ENCODE results near the gene AK8. TPM values are rescaled to one million over a fixed set of nuclear protein-coding genes. Genes with fewer than 3 reads are reported as not detected.

The AK8 gene
- total and polyA plus RNA-seq, 2 of the 4 experiments (the other 2 are of a cell fraction): under 0.01 to 0.09 TPM

DNA sequence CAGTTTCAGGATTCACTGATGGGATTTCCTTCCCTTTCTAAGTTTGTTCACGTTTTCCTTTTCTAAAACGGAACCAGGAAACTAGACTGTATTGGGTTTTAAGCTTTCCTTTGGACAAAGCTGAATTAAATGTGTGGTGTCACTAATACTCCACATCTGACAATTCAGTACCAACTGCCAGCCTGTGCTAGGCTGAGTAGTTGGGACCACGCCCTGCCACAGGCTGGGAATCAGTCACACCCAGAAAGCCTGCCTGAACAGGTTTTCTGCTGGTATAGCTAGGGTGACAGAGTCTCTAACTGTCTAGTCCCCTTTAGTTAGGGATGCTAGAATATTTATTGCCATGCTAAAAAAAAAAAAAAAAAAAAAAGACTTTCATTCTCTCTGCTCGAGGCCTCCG, 16.3 kb upstream of the AK8 start:
- no peak overlapping the region for H2BK20ac ChIP-seq (ENCODE audit: low read depth, low read length)
- no peak overlapping the region for H3K27ac ChIP-seq (ENCODE audit: insufficient read depth, low read length)
- H3K56ac ChIP-seq (ENCODE audit: extremely low read depth, insufficient read depth, low read length): no peak overlapping the region
- no peak overlapping the region for H3K4me3 ChIP-seq (ENCODE audit: insufficient read depth, low read depth, low read length)
- no peak overlapping the region for H2BK120ac ChIP-seq (ENCODE audit: low read depth, low read length)
- no peak overlapping the region for H3K9ac ChIP-seq (ENCODE audit: low read depth, low read length)
- H3K18ac ChIP-seq (ENCODE audit: low read depth, low read length): no peak overlapping the region
- H2AK9ac ChIP-seq (replicated peaks; ENCODE audit: low read depth, low read length, poor library complexity): no peak overlapping the region
- DNase-seq (no peak), ATAC-seq (ENCODE audit: low read depth) (no peak)
- no peaks in the 10 kb centered on the region for H3K4me1 ChIP-seq (ENCODE audit: control insufficient read depth, insufficient read depth, low read length)
- no peaks in the 10 kb centered on the region for H3K27me3 ChIP-seq (ENCODE audit: control insufficient read depth, insufficient read depth, low read length)
- no peaks in the 10 kb centered on the region for H3K79me1 ChIP-seq (ENCODE audit: low read depth in 1 of 2, low read length in 2 of 2)
- H3K23ac ChIP-seq (ENCODE audit: low read depth, low read length): no peak overlapping the region
- no peak overlapping the region for H3K14ac ChIP-seq (replicated peaks; ENCODE audit: low read depth, low read length)
- BruUV-seq (replicated peaks): no TSS peak
- H3K4me2 ChIP-seq (ENCODE audit: low read depth, low read length): no peak overlapping the region
- no peak overlapping the region for H2BK5ac ChIP-seq (ENCODE audit: low read depth, low read length, poor library complexity, severe bottlenecking)
- TF ChIP-seq CHD1 (IDR thresholded peaks at IDR 0.05; ENCODE audit: low read depth, low read length) (no peak), MAZ (IDR thresholded peaks at IDR 0.05; ENCODE audit: borderline replicate concordance, low read depth, low read length) (no peak), POLR2A (IDR thresholded peaks at IDR 0.05; ENCODE audit: low read depth, low read length) (no peak), BHLHE40 (IDR thresholded peaks at IDR 0.05; ENCODE audit: low read depth, low read length) (no peak), RAD21 (IDR thresholded peaks at IDR 0.05; ENCODE audit: low read length) (no peak), SMC3 (IDR thresholded peaks at IDR 0.05; ENCODE audit: low read depth, low read length) (no peak), CEBPB (IDR thresholded peaks at IDR 0.05; ENCODE audit: low read depth, low read length) (no peak), MAFK (IDR thresholded peaks at IDR 0.05; ENCODE audit: low read depth, low read length) (no peak), RCOR1 (IDR thresholded peaks at IDR 0.05; ENCODE audit: insufficient replicate concordance, low read length) (no peak), RFX5 (IDR thresholded peaks at IDR 0.05; ENCODE audit: low read depth, low read length) (no peak), FOS (IDR thresholded peaks at IDR 0.05; ENCODE audit: low read depth, low read length) (no peak), MXI1 (IDR thresholded peaks at IDR 0.05; ENCODE audit: borderline replicate concordance, low read depth, low read length) (no peak), NFE2L2 (IDR thresholded peaks at IDR 0.05; ENCODE audit: low read depth, low read length) (no peak)
- TF ChIP-seq, protein P1, sequence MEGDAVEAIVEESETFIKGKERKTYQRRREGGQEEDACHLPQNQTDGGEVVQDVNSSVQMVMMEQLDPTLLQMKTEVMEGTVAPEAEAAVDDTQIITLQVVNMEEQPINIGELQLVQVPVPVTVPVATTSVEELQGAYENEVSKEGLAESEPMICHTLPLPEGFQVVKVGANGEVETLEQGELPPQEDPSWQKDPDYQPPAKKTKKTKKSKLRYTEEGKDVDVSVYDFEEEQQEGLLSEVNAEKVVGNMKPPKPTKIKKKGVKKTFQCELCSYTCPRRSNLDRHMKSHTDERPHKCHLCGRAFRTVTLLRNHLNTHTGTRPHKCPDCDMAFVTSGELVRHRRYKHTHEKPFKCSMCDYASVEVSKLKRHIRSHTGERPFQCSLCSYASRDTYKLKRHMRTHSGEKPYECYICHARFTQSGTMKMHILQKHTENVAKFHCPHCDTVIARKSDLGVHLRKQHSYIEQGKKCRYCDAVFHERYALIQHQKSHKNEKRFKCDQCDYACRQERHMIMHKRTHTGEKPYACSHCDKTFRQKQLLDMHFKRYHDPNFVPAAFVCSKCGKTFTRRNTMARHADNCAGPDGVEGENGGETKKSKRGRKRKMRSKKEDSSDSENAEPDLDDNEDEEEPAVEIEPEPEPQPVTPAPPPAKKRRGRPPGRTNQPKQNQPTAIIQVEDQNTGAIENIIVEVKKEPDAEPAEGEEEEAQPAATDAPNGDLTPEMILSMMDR (conservative IDR thresholded peaks at IDR 0.05; ENCODE audit: low read depth, low read length): no peak
- TF ChIP-seq, protein P2, sequence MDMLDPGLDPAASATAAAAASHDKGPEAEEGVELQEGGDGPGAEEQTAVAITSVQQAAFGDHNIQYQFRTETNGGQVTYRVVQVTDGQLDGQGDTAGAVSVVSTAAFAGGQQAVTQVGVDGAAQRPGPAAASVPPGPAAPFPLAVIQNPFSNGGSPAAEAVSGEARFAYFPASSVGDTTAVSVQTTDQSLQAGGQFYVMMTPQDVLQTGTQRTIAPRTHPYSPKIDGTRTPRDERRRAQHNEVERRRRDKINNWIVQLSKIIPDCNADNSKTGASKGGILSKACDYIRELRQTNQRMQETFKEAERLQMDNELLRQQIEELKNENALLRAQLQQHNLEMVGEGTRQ (IDR thresholded peaks at IDR 0.05; ENCODE audit: low read depth, low read length): no peak
- TF ChIP-seq, protein P3, sequence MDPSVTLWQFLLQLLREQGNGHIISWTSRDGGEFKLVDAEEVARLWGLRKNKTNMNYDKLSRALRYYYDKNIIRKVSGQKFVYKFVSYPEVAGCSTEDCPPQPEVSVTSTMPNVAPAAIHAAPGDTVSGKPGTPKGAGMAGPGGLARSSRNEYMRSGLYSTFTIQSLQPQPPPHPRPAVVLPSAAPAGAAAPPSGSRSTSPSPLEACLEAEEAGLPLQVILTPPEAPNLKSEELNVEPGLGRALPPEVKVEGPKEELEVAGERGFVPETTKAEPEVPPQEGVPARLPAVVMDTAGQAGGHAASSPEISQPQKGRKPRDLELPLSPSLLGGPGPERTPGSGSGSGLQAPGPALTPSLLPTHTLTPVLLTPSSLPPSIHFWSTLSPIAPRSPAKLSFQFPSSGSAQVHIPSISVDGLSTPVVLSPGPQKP (IDR thresholded peaks at IDR 0.05; ENCODE audit: borderline replicate concordance, low read depth, low read length): no peak
- peaks cover 47% of the 10 kb centered on the region for H3K36me3 ChIP-seq (ENCODE audit: control insufficient read depth, insufficient read depth, low read length)
- H2AK5ac ChIP-seq (ENCODE audit: low read depth, low read length): no peak overlapping the region
- H4K5ac ChIP-seq (ENCODE audit: low read depth, low read length): no peak overlapping the region
- no peak overlapping the region for H2BK15ac ChIP-seq (ENCODE audit: low read depth, low read length)
- intact Hi-C loops (cut with micrococcal nuclease): no loop called here
- no peaks in the 10 kb centered on the region for H3K9me1 ChIP-seq (ENCODE audit: insufficient read depth, low read length)
- no peak overlapping the region for H3K4ac ChIP-seq (ENCODE audit: low read depth, low read length)
- ChIA-PET POLR2A (ENCODE audit: unreplicated experiment) (no interaction called here), CTCF (no interaction called here)
- no peaks in the 10 kb centered on the region for H3K9me3 ChIP-seq (ENCODE audit: control insufficient read depth, insufficient read depth, low read length)
- no peak overlapping the region for H2AFZ ChIP-seq (replicated peaks; ENCODE audit: low read length, poor library complexity)
- no peak overlapping the region for H4K91ac ChIP-seq (ENCODE audit: insufficient read depth, low read depth, low read length)
- 0 out of 2 replicates have a peak, but pooled peaks cover 5% of the 10 kb centered on the region for H4K20me1 ChIP-seq (ENCODE audit: insufficient read depth, low read length)
- in situ Hi-C loops (cut with MboI; ENCODE audit: low sequenced_read_pairs): no loop called here
- H4K8ac ChIP-seq (ENCODE audit: low read depth in 2 of 2, low read length in 2 of 2): no peak overlapping the region
- WGBS, 2 experiments (ENCODE audit: extremely low coverage in 2 of 2, insufficient read length in 1 of 2): no CpG with 5 or more reads among the region's 5 CpGs
- dilution Hi-C loops (cut with HindIII; ENCODE audit: low sequenced_read_pairs, unreplicated experiment): no loop called here

Measured in IMR-90 (cell line).